Lung (tissue), 12 donors: ENCODE results near the gene ITGB1BP2. TPM values are rescaled to one million over a fixed set of nuclear protein-coding genes. Genes with fewer than 3 reads are reported as not detected.
"Not testable (repeated sequence)": the region's sequence is repeated elsewhere in the genome, so short reads cannot be mapped to it uniquely, and the experiment has no call there.

ENCODE experiments used
- ATAC-seq: fragments of 200-7000 bp; cut with Tn5 transposase; one replicate; pipeline ENCODE4 v1.9.1; 2020; ENCODE audit warnings: moderate number of reproducible peaks; ENCODE audit not compliant: insufficient read depth, low FRiP score
- DNase-seq, 3 donors: peaks; one replicate each; pipeline ENCODE4 v3.0.0-alpha.2; 2013 to 2017
- H3K27ac ChIP-seq, 2 donors: one replicate each; pipeline ENCODE4 v1.5.1; 2013; ENCODE audit warnings: mild to moderate bottlenecking in 2 of 2, moderate library complexity in 2 of 2, control low read depth in 1 of 2, inconsistent platforms in 1 of 2, low read depth in 1 of 2, low read length in 1 of 2
- H3K27me3 ChIP-seq, 3 donors: one replicate each; pipeline ENCODE4 v1.5.1; 2013; ENCODE audit warnings: low read length in 2 of 3; ENCODE audit not compliant: control insufficient read depth in 3 of 3, insufficient read depth in 3 of 3
- H3K36me3 ChIP-seq, 4 donors: one replicate each; pipeline ENCODE4 v1.5.1; 2013; ENCODE audit warnings: low read length in 4 of 4, mild to moderate bottlenecking in 1 of 4, moderate library complexity in 1 of 4; ENCODE audit not compliant: control insufficient read depth in 4 of 4, insufficient read depth in 4 of 4
- H3K4me1 ChIP-seq, 5 donors: one replicate each; pipeline ENCODE4 v1.5.1; 2013; ENCODE audit warnings: low read length in 5 of 5, mild to moderate bottlenecking in 2 of 5, moderate library complexity in 1 of 5; ENCODE audit not compliant: control insufficient read depth in 5 of 5, insufficient read depth in 5 of 5
- H3K4me3 ChIP-seq: one replicate; pipeline ENCODE4 v1.5.1; 2013; ENCODE audit warnings: mild to moderate bottlenecking, control low read depth, moderate library complexity
- H3K9ac ChIP-seq, 2 donors: one replicate each; pipeline ENCODE4 v1.5.1; 2013; ENCODE audit warnings: low read length in 2 of 2, control low read depth in 1 of 2; ENCODE audit not compliant: insufficient read depth in 1 of 2
- H3K9me3 ChIP-seq, 4 donors: one replicate each; pipeline ENCODE4 v1.5.1; 2013; ENCODE audit warnings: low read length in 3 of 4, mild to moderate bottlenecking in 1 of 4, moderate library complexity in 1 of 4; ENCODE audit not compliant: control insufficient read depth in 4 of 4, insufficient read depth in 3 of 4
- WGBS, 2 donors: extraction: QIAGEN DNeasy Blood & Tissue Kit; methylation state at CpG; one replicate each; pipeline ENCODE4 v1.1.7; 2013; 5-methylcytosine and 5-hydroxymethylcytosine counted together
- polyA plus RNA-seq, 2 donors: library from polyadenylated mRNA; stranded (reverse); fragments of 200-250 nt; gene quantifications; one replicate each; pipeline ENCODE4 v1.2.1, GENCODE V29; 2013
- total RNA-seq, 2 donors: library from RNA; depleted of rRNA in 1 of 2; stranded (reverse); fragments of >200 nt in 1 of 2; gene quantifications; one replicate each; pipeline ENCODE4 v1.2.1, GENCODE V29; 2014 to 2021
- TF ChIP-seq, protein P1 (sequence below): IDR thresholded peaks from 2 replicates; pipeline ENCODE4 v1.5.1; 2012; ENCODE audit warnings: mild to moderate bottlenecking; ENCODE audit errors: control extremely low read depth, extremely low read depth
- donor health status: control.
- donor health status: control.
- donor health status: Bipolar disorder and iron deficiency.
- donor health status: healthy.
- donor health status: DM: yes; HTN: yes; CAD: no.

The ITGB1BP2 gene
- total and polyA plus RNA-seq, 4 donors = 0.79 to 3.5 (median 1.8) TPM

DNA sequence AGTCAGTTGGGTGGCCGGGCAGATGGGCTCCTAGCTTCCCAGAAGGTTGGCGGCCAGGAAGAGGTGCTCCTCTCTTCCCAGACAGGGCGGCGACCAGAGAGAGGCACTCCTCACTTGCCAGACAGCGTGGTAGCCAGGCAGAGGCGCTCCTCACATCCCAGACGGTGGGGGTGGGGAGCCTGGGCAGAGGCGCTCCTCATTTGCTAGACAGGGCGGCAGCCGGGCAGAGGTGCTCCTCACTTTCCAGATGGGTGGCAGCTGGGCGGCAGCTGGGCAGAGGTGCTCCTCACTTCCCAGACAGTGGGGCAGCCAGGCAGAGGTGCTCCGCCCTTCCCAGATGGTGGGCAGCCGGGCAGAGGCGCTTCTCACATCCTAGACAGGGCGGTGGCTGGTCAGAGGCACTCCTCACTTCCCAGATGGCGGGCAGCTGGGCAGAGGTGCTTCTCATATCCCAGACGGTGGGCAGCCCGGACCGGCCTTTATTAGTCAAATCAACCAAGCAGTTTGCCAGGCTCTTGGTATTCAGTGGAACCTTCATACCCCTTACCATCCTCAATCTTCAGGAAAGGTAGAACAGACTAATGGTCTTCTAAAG is 31.7 kb upstream of the ITGB1BP2 start:
- H3K4me3 ChIP-seq = no peak overlapping the region
- DNase-seq (no peak), ATAC-seq (no peak)
- TF ChIP-seq, protein P1, sequence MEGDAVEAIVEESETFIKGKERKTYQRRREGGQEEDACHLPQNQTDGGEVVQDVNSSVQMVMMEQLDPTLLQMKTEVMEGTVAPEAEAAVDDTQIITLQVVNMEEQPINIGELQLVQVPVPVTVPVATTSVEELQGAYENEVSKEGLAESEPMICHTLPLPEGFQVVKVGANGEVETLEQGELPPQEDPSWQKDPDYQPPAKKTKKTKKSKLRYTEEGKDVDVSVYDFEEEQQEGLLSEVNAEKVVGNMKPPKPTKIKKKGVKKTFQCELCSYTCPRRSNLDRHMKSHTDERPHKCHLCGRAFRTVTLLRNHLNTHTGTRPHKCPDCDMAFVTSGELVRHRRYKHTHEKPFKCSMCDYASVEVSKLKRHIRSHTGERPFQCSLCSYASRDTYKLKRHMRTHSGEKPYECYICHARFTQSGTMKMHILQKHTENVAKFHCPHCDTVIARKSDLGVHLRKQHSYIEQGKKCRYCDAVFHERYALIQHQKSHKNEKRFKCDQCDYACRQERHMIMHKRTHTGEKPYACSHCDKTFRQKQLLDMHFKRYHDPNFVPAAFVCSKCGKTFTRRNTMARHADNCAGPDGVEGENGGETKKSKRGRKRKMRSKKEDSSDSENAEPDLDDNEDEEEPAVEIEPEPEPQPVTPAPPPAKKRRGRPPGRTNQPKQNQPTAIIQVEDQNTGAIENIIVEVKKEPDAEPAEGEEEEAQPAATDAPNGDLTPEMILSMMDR = no peak
- H3K36me3 ChIP-seq = no peaks in the 10 kb centered on the region
- no peak overlapping the region for H3K9ac ChIP-seq
- no peak overlapping the region for H3K27ac ChIP-seq
- no peaks in the 10 kb centered on the region for H3K27me3 ChIP-seq
- WGBS, 2 donors = 87 to 98% methylated on average over 9 to 19 of the region's 19 CpGs
- H3K4me1 ChIP-seq = no peaks in the 10 kb centered on the region
- H3K9me3 ChIP-seq = peaks cover 0 to 6% (median 0%) of the 10 kb centered on the region in 4 donors

DNA sequence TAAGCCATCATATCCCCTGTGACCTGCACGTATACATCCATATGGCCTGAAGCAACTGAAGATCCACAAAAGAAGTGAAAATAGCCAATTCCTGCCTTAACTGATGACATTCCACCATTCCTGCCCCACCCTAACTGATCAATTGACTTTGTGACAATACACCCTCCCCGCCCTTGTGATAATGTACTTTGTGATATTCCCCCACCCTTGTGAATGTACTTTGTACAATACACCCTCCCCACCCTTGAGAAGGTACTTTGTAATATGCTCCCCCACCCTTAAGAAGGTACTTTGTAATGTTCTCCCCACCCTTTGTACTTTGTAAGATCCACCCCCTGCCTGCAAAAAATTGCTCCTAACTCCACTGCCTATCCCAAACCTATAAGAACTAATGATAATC is 29.2 kb upstream of the ITGB1BP2 start:
- not testable (repeated sequence) for H3K9me3 ChIP-seq, DNase-seq, H3K4me3 ChIP-seq, H3K9ac ChIP-seq, H3K36me3 ChIP-seq, H3K27me3 ChIP-seq, ATAC-seq, H3K4me1 ChIP-seq, H3K27ac ChIP-seq
- WGBS, 2 donors = 83 to 95% methylated on average over 2 of the region's 2 CpGs

DNA sequence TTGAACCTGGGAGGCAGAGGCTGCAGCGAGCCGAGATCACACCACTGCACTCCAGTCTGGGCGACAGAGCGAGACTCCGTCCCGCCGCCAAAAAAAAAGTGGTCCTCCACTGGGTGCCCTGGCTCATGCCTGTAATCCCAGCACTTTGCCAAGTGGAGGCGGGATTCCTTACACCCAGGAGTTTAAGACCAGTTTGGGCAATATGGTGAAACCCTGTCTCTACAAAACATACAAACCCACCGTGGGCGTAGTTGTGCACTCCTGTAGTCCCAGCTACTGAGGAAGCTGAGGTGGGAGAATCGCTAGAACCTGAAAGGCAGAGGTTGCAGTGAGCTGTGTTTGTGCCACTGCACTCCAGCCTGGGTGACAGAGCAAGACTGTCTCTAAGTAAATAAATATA is 20.2 kb upstream of the ITGB1BP2 start:
- H3K9ac ChIP-seq, ATAC-seq, DNase-seq, H3K36me3 ChIP-seq, H3K4me3 ChIP-seq, H3K4me1 ChIP-seq, H3K27me3 ChIP-seq, H3K9me3 ChIP-seq, H3K27ac ChIP-seq: not testable (repeated sequence)
- 92 to 94% methylated on average over 6 to 11 of the region's 11 CpGs for WGBS, 2 donors

DNA sequence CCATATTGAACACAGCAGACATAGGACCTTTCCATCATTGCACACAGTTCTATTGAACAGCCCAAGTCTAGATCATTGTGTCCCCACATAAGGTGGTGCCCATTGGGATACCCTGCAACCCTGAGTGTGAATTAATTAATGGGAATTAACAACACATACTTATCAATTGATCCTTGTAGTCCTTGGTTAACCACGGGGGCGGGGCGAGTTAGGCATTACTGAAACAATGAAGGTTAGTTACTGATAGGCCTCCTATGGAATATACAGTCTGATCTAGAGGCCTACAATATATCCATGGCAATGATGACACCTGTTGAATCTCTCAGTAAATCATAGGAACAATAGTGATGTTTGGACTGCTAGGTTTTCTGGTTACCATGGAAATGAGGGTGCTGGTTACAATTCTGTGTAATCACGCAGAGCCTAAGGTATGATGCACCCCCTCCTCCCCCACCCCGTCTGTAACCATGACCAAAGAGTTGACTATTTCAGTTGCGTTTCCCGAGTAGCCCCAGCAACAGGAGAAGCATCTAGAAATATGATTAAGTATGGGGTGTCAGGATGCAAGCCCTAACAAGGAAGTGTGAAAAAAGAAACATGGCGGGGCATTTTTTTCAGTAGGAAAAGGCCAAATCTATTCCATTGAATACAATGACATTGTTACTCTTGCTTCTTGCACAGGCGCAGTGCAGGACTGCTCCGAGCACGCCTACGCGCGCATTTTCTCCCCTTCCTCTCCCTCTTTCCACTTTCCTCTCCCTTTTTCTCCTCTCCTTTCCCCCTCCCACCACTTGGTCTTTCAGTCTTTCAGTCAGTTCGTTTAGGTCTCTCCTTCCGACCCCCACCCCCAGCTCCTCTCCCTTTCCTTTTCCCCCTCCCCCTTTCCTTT is 18.8 kb upstream of the ITGB1BP2 start:
- Histone ChIP-seq H3K27me3 (no peaks in the 10 kb centered on the region), H3K27ac (peak overlapping the region; percentile 61 to 80), H3K9ac (peak overlapping the region in 1 of 2 donors; percentile 8), H3K4me3 (no peak overlapping the region), H3K36me3 (peaks cover 0 to 3% (median under 1%) of the 10 kb centered on the region in 4 donors), H3K9me3 (peaks cover 0 to 6% (median under 1%) of the 10 kb centered on the region in 4 donors), H3K4me1 (peaks cover 0 to 13% (median 0%) of the 10 kb centered on the region in 5 donors)
- 27 to 50% methylated on average over 15 to 16 of the region's 16 CpGs for WGBS, 2 donors
- ATAC-seq = peak; percentile 48
- TF ChIP-seq, protein P1 = no peak
- DNase-seq = no peak
